Activated CD8-positive, alpha-beta memory T cell treated with anti-CD3 and anti-CD28 coated beads for 4 hours (primary cell): Measurements from ENCODE around the gene TPBGL.

Experiments used
- DNase-seq, 2 donors: peaks; one replicate each; pipeline ENCODE4 v3.0.0-alpha.2; 2020; ENCODE audit warnings: low read depth in 2 of 2

TPBGL gene

GRCh38 chr11:75208446-75208845 is 32.1 kb upstream of the TPBGL start:
- DNase-seq = no peak

GRCh38 chr11:75212411-75212810 is 28.2 kb upstream of the TPBGL start:
- DNase-seq = no peak

GRCh38 chr11:75214411-75214821 is 26.2 kb upstream of the TPBGL start:
- DNase-seq = peak; percentile 31 to 44

GRCh38 chr11:75214843-75215242 is 25.7 kb upstream of the TPBGL start:
- DNase-seq = no peak

GRCh38 chr11:75219869-75220268 is 20.7 kb upstream of the TPBGL start:
- no peak for DNase-seq

- DNase-seq = no peak
Observed at GRCh38 chr11:75223954-75224643, 16.5 kb upstream of the TPBGL start.

GRCh38 chr11:75225794-75226193 is 14.8 kb upstream of the TPBGL start:
- no peak for DNase-seq

- no peak for DNase-seq
Observed at GRCh38 chr11:75229466-75229865, 11.1 kb upstream of the TPBGL start.

- DNase-seq = no peak
Observed at GRCh38 chr11:75230621-75231020, 10.0 kb upstream of the TPBGL start.

GRCh38 chr11:75233754-75234172 is 6.8 kb upstream of the TPBGL start:
- DNase-seq = no peak

GRCh38 chr11:75236062-75236461 is 4.5 kb upstream of the TPBGL start:
- no peak for DNase-seq

GRCh38 chr11:75237050-75237449 is 3.5 kb upstream of the TPBGL start:
- DNase-seq = no peak

- no peak for DNase-seq
Observed at GRCh38 chr11:75238595-75239440, 1.8 kb upstream of the TPBGL start.

GRCh38 chr11:75239531-75240290 is 863 bp upstream of the TPBGL start:
- DNase-seq = no peak

GRCh38 chr11:75241036-75241905 is 697 bp downstream of the TPBGL start:
- DNase-seq = peak; percentile 64 to 76

- DNase-seq = no peak
Observed at GRCh38 chr11:75241906-75242644, 1.5 kb downstream of the TPBGL start.

- no peak for DNase-seq
Observed at GRCh38 chr11:75242722-75243600, 2.4 kb downstream of the TPBGL start.

GRCh38 chr11:75244052-75244814 is 3.7 kb downstream of the TPBGL start:
- no peak for DNase-seq
